Left lung (tissue), 10 donors: Measurements from ENCODE around the gene RAB31. TPM values are rescaled to one million over a fixed set of nuclear protein-coding genes. Genes with fewer than 3 reads are reported as not detected.

Source experiments
- ATAC-seq: fragments of 200-7000 bp; cut with Tn5 transposase; one replicate; pipeline ENCODE4 v1.9.1; 2020; ENCODE audit warnings: moderate library complexity
- DNase-seq, 4 donors: peaks; one replicate each; pipeline ENCODE4 v3.0.0-alpha.2; 2013 to 2020
- H3K27ac ChIP-seq, 2 donors: fragments of 200-600 bp; sonication (generic) in 1 of 2; one replicate each; pipeline versions ENCODE4 v1.5.0 to v1.8.0; 2020 to 2021
- H3K27me3 ChIP-seq, 2 donors: fragments of 200-600 bp; sonication (generic) in 1 of 2; one replicate each; pipeline versions ENCODE4 v1.5.0 to v1.8.0; 2020 to 2021
- H3K36me3 ChIP-seq, 2 donors: fragments of 200-600 bp; sonication (generic) in 1 of 2; one replicate each; pipeline versions ENCODE4 v1.5.0 to v1.8.0; 2020 to 2021
- H3K4me1 ChIP-seq, 2 donors: fragments of 200-600 bp; one replicate each; pipeline ENCODE4 v1.8.0; 2021
- H3K4me3 ChIP-seq, 2 donors: fragments of 200-600 bp; sonication (generic) in 1 of 2; one replicate each; pipeline versions ENCODE4 v1.5.0 to v1.8.0; 2020 to 2021; ENCODE audit warnings: mild to moderate bottlenecking in 1 of 2
- H3K9me3 ChIP-seq, 2 donors: fragments of 200-600 bp; sonication (generic) in 1 of 2; one replicate each; pipeline versions ENCODE4 v1.5.0 to v1.8.0; 2020 to 2021
- intact Hi-C, 2 donors: fragments of 100-400 bp; cut with DNase I; formaldehyde crosslinking; loops; one replicate each; pipeline versions ENCODE4 v1.11.2 to v1.14.2; 2022
- polyA plus RNA-seq, 6 donors: library from polyadenylated mRNA; unstranded; fragments of 120-200 nt; gene quantifications; one replicate each; pipeline ENCODE4 v1.2.1, GENCODE V29; 2013; ENCODE audit not compliant: insufficient read length in 6 of 6
- total RNA-seq, 2 donors: library from RNA; stranded (reverse); fragmentation: NEBNext Ultra II Directional; extraction: Animal tissue kit (Norgen Biotek cat#: 25700); gene quantifications; one replicate each; pipeline ENCODE4 v1.2.1, GENCODE V29; 2021
- TF ChIP-seq, protein P1 (sequence below), 2 donors: fragments of 200-600 bp; sonication (generic) in 1 of 2; IDR thresholded peaks; one replicate each; pipeline versions ENCODE4 v1.5.0 to v1.8.0; 2021; ENCODE audit warnings: antibody characterized with exemption in 2 of 2
- donor health status: DM: no; HTN: yes; CAD: no.
- donor health status: DM: no; HTN: no; CAD: no.

Gene RAB31
- total and polyA plus RNA-seq, 8 donors: 30.3 to 135 (median 37.3) TPM

DNA sequence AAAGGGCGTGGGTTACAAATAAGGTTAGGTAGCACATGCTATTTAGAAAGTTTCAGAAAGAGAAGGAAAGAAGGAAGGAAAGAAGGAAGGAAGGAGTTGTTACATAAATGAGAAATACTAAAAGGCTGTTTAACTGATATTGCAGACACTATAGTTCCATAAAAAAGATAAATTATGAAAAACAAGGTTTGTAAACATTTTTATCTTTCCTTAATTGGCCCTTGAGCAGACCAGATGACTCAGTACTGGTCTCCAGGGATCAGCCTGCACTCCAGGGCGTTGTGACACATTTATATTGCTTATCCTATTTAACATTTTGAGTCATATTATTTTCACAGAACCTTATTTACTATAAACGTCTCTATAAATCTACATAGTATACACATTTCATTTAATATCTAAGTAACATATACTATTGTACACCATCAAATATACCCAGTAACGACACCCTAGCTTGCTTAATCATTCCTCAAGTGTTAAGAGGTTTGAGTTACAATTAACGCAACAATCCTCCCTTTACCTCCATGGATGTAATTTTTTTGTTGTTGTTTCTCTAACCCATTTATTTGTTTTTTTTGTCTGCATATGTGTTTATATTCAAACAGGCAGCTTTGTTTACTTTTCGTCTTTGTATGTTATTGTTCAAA, 2.8 kb upstream of the RAB31 start:
- no peak for DNase-seq
- Histone ChIP-seq H3K9me3 (no peaks in the 10 kb centered on the region), H3K27me3 (no peaks in the 10 kb centered on the region), H3K36me3 (no peaks in the 10 kb centered on the region), H3K4me1 (peaks cover 6 to 63% of the 10 kb centered on the region in 2 donors), H3K4me3 (no peak overlapping the region), H3K27ac (peak overlapping the region in 1 of 2 donors; percentile 45)
- intact Hi-C loops: no loop called here
- TF ChIP-seq, protein P1, sequence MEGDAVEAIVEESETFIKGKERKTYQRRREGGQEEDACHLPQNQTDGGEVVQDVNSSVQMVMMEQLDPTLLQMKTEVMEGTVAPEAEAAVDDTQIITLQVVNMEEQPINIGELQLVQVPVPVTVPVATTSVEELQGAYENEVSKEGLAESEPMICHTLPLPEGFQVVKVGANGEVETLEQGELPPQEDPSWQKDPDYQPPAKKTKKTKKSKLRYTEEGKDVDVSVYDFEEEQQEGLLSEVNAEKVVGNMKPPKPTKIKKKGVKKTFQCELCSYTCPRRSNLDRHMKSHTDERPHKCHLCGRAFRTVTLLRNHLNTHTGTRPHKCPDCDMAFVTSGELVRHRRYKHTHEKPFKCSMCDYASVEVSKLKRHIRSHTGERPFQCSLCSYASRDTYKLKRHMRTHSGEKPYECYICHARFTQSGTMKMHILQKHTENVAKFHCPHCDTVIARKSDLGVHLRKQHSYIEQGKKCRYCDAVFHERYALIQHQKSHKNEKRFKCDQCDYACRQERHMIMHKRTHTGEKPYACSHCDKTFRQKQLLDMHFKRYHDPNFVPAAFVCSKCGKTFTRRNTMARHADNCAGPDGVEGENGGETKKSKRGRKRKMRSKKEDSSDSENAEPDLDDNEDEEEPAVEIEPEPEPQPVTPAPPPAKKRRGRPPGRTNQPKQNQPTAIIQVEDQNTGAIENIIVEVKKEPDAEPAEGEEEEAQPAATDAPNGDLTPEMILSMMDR (IDR thresholded peaks at IDR 0.05): no peak
- no peak for ATAC-seq

DNA sequence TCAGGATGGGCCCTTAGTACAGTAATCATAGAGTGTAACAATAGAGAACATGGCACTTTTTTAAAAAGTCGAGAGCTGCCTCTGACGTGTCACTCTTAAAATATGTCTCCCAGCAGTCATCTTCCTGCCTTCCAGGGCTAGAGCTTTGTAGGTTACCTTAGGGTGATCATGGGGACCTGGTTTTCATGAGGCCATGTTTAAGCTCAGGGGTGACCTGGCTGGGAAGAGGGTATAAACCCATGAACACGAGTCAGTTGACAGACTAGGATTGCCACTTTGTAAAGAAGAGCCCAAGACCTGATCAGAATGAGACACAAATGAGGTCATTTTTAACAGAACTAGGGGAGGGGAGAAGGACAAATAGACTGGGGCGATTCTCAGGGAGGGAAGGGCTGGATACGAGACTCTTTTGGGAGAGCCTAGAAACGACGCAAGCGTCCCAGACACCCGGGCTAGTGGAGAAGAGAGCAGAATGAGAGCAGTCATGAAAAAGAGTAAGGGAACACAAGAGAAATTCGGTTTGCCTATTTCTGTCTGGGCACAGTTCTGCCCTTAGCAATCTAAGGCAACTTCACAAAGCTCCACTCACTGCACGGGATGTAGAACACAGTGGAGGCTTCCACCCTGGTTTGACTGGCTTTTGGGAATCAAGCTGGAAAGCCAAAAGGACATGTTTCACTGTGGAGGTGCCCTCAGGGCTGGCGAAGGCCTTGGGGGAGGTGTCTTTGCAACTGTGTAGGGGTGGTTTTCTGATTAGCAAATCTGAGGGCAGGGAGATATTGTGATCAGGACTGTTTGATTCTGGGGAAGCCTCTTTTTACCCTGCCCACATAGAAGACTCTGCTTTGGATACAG, 1.8 kb upstream of the RAB31 start:
- H3K4me1 ChIP-seq: peaks cover 10 to 64% of the 10 kb centered on the region in 2 donors
- H3K36me3 ChIP-seq: no peaks in the 10 kb centered on the region
- TF ChIP-seq, protein P1 (IDR thresholded peaks at IDR 0.05): no peak
- no peak overlapping the region for H3K4me3 ChIP-seq
- intact Hi-C loops: no loop called here
- no peak for ATAC-seq
- H3K27ac ChIP-seq: peak overlapping the region in 1 of 2 donors; percentile 90
- H3K9me3 ChIP-seq: no peaks in the 10 kb centered on the region
- no peaks in the 10 kb centered on the region for H3K27me3 ChIP-seq
- DNase-seq: no peak

DNA sequence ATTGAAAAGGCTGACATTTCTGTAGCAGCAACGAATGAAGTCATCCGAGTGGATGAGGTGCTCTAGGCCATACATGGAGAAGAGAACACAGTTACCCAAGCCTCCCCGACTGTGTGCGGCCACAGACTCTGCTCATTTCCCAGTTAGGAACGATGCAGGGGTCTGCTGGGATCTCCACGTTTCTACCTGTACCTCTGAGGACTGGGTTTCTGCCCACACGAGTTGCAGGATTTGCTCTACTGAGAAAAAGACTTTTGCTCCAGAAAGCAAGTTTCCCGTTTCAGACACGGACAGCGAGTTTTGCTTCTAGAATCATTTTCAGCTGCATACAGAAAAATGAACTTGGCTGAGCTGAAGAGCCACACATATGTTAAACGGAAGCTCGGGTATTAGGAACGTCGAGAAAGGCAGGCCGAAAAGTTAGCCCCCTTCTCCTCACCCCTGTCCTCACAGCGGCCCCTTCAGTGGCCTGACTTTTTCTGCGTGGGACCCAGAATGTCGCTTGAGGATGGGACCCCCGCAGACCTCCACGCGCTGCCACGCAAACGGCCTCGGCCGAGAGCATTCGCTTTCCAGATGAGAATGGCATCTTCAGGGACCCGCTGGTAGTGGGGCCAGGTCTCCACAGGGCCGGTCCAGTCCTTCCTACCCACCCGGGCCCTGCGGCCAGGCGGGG, 582 bp upstream of the RAB31 start:
- Histone ChIP-seq H3K9me3 (no peaks in the 10 kb centered on the region), H3K27me3 (no peaks in the 10 kb centered on the region), H3K4me3 (peak overlapping the region; percentile 61 to 77), H3K36me3 (no peaks in the 10 kb centered on the region), H3K4me1 (peaks cover 18 to 65% of the 10 kb centered on the region in 2 donors), H3K27ac (peak overlapping the region; percentile 90 to 95)
- DNase-seq: no peak
- peak; percentile 4 for ATAC-seq
- intact Hi-C loops: no loop called here
- TF ChIP-seq, protein P1 (IDR thresholded peaks at IDR 0.05): no peak

DNA sequence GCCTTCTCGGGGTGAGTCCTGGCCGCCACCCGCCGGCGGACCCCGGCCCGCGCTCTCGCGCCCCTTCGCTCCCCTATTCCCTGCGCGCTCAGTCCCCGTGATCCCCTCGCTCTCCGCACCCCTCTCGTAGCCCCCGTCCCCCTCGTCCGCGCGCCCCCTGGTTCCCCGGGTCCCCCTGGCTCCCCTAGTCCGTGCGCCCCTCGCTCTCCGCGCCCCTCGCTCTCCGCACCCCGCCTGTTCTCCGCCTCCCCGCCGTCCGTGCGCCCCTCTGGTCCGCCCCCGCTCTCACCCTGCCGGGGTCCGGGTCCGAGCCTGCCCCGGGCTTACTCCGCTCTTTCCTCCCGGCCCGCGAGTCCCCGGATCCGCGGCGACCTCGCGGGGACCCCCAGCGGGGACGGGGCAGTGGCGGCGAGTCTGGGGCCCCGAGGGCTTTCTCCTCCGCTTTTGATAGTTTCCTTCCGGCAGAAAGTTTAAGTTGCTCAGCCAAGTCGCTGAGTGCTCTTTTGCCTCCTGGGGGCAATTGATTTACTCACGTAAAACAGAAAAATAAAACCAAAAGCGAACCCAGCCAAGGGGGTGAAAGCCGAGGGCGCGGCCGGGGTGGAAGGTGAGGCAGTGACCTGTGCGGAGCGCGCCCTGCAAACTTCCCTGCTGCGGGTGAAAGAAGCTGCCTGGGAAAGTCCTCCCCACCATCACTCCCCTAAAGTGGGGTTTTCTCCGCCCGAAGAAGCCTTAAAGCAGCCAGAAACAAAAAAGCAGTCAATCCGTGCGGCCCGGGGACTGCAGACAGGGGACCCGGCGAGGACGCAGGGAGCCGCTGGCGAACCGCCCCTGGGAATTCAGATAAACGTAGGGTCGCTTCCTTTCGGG, 568 bp downstream of the RAB31 start:
- Histone ChIP-seq H3K27me3 (no peaks in the 10 kb centered on the region), H3K4me3 (peak overlapping the region; percentile 61 to 77), H3K4me1 (peaks cover 18 to 77% of the 10 kb centered on the region in 2 donors), H3K36me3 (no peaks in the 10 kb centered on the region), H3K9me3 (no peaks in the 10 kb centered on the region), H3K27ac (peak overlapping the region; percentile 90 to 95)
- intact Hi-C loops: no loop called here
- ATAC-seq (peak; percentile 17), DNase-seq (peak in 2 of 4 donors; percentile 42 to 88)
- TF ChIP-seq, protein P1 (IDR thresholded peaks at IDR 0.05): no peak
